NCI-H2227 (cell line): ENCODE data around the gene PAEP.

ENCODE experiments used
- DNase-seq: peaks from one replicate; lab custom pipeline; 2025; ENCODE audit not compliant: unreplicated experiment; lab: John Stamatoyannopoulos, UW

Gene PAEP

GRCh38 chr9:135574943-135575342 lies 13.4 kb downstream of the PAEP start:
- DNase-seq = no peak

GRCh38 chr9:135575995-135576631 lies 14.6 kb downstream of the PAEP start:
- DNase-seq = no peak

- DNase-seq = no peak
Observed at GRCh38 chr9:135577256-135577655, 15.7 kb downstream of the PAEP start.

GRCh38 chr9:135579356-135579755 lies 17.8 kb downstream of the PAEP start:
- no peak for DNase-seq

GRCh38 chr9:135579889-135580660 lies 18.5 kb downstream of the PAEP start:
- no peak for DNase-seq

- no peak for DNase-seq
Observed at GRCh38 chr9:135580664-135581380, 19.3 kb downstream of the PAEP start.

- DNase-seq = no peak
Observed at GRCh38 chr9:135581636-135582426, 20.3 kb downstream of the PAEP start.

- no peak for DNase-seq
Observed at GRCh38 chr9:135582541-135582940, 21.0 kb downstream of the PAEP start.

- DNase-seq = no peak
Observed at GRCh38 chr9:135582966-135583687, 21.6 kb downstream of the PAEP start.

- DNase-seq = no peak
Observed at GRCh38 chr9:135583688-135584011, 22.1 kb downstream of the PAEP start.

GRCh38 chr9:135584371-135584770 lies 22.8 kb downstream of the PAEP start:
- DNase-seq = no peak

GRCh38 chr9:135584934-135585333 lies 23.4 kb downstream of the PAEP start:
- no peak for DNase-seq

- DNase-seq = no peak
Observed at GRCh38 chr9:135586601-135587109, 25.1 kb downstream of the PAEP start.

GRCh38 chr9:135587658-135588057 lies 26.1 kb downstream of the PAEP start:
- DNase-seq = no peak

GRCh38 chr9:135588371-135588770 lies 26.8 kb downstream of the PAEP start:
- no peak for DNase-seq

GRCh38 chr9:135588886-135589595 lies 27.5 kb downstream of the PAEP start:
- no peak for DNase-seq

GRCh38 chr9:135589596-135590485 lies 28.3 kb downstream of the PAEP start:
- DNase-seq = no peak

GRCh38 chr9:135590486-135591079 lies 29.0 kb downstream of the PAEP start:
- no peak for DNase-seq
